ENCODE data around the gene CYP2J2.
"Not testable (repeated sequence)": the region's sequence is repeated elsewhere in the genome, so short reads cannot be mapped to it uniquely, and the experiment has no call there.

CYP2J2 gene

DNA sequence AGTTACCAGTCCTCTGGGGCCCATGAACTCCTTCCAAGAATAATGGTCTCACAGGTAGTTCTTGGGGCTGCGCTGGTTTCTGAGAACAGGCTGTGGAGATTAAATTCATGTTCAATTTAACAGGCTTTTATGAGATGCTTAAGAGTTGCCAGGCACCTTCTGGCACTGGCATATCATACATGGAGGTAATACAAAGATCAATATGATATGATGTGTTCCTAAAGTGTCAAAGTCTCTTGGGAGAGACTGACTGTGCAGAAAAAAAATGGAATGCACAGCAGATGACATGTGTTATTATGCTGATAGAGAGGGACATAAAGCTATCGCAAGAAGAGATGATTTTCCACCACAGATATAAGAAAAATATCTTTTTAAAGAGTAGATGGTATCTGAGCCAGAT, 6.8 kb downstream of the CYP2J2 start:
- no peak for DNase-seq (ENCODE audit: low read depth, low spot score)

DNA sequence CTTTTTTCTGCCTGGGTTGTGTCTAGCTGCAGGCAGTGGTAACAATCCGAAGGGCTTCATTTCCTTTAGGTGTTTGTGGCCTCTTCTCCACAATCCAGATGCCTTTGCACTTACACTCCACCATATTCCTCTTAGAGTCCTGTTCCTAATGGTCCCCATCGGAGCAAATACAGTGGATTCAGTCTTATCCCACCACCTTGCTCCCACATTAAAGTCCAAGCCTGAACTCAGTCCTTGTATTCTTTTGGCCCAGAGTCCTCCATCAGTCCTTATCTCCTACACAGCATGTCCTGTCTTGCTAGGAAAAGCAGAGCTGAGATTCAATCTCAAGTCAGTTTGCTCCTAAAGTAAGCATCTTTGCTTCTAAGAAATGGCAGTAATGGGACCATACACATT, 8.8 kb downstream of the CYP2J2 start:
- DNase-seq (ENCODE audit: low read depth, low spot score) = no peak

DNA sequence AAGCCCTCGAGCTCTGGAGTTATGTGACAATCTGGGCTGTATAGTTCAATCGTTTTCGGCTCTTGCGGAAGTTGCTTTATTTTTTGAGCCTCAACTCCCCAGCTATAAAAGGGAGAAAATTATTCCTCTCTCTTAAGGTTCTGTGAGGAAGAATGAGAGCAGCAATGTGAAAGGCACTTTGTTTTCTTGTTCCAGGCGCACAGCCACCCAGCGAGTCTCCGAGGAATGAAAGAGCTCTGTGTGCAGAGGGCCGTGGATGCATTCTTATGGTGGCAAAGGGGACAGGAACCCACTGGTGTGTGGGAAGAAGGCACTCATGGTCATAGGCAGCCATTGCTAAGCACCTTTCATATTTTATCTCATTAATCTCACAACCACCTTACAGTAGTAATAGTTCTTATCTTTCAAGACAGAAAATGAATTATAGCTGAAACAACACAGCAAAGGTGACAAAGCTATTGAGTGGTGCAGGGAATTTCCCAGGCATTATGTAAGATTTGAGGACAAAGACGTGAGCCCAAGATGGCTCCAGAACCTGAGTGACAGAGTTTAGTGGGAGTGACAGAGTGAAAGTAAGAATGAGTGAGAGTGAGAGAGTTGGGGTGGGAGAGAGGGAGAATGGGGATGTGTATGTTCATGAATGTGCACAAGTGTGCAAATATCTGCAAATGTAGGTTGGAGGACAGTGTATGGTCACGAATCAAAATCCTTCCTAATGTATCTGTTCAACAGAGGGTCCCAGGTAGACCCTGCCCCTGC, 9.4 kb downstream of the CYP2J2 start:
- DNase-seq (ENCODE audit: low read depth, low spot score) = no peak

DNA sequence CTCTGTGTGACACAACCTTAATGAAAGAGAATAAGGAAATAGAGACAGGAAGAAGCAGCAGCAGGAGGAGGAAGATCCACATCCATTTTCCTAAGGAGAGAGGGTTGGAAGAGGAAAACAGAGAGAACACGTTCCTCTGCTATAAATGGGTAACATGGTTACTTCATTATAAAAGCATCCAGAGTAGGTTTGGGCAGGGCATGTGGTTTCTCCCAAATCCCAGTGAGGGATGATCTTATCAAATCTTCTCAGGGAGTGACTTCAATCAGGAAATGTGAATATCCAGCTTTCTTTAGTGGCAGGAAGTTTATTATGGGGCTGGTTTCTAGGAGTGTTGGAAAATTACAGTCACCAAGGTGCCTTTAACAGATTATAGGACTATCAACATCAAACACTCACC, 11.1 kb downstream of the CYP2J2 start:
- DNase-seq (ENCODE audit: low read depth, low spot score) = no peak

DNA sequence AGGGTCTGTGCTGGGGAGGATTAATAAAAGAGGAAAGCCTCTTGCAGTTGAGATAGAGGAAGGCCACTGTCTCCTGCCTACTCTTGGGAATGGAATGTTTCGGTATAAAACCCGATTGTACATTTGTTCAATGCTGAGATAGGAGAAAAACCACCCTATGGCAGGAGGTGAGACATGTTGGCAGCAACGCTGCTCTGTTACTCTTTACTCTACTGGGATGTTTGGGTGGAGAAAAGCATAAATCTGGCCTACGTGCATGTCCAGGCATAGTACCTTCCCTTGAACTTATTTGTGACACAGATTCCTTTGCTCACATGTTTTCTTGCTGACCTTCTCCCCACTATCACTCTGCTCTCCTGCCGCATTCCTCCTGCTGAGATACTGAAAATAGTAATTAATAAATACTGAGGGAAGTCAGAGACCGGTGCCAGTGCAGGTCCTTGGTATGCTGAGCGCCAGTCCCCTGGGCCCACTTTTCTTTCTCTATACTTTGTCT, 11.7 kb downstream of the CYP2J2 start:
- DNase-seq (ENCODE audit: low read depth, low spot score) = not testable (repeated sequence)

- no peak for DNase-seq (ENCODE audit: low read depth, low spot score)
These were observed 17.9 kb downstream of the CYP2J2 start for GRCh38 chr1:59908682-59909081.

- DNase-seq (ENCODE audit: low read depth, low spot score) = no peak
These were observed 18.5 kb downstream of the CYP2J2 start for GRCh38 chr1:59908084-59908483.

DNA sequence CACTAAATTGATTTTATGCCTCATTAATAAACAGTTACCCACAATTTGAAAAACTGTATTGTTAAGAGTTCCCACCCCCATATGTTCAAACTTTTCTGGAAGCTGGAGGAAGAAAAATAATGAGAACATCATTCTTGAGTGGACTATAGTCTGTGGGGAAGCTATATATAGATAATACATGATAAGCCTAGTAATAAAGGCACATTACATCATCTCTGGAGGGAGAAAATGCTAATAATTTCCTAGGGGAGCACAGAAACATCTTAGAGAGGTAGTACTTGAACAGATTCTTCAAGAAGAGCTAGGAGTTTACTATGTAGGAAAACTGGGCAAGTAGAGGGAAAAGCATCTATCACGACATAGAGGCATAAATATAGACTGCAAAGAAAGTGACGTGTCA, 19.6 kb downstream of the CYP2J2 start:
- DNase-seq (ENCODE audit: low read depth, low spot score) = no peak

DNA sequence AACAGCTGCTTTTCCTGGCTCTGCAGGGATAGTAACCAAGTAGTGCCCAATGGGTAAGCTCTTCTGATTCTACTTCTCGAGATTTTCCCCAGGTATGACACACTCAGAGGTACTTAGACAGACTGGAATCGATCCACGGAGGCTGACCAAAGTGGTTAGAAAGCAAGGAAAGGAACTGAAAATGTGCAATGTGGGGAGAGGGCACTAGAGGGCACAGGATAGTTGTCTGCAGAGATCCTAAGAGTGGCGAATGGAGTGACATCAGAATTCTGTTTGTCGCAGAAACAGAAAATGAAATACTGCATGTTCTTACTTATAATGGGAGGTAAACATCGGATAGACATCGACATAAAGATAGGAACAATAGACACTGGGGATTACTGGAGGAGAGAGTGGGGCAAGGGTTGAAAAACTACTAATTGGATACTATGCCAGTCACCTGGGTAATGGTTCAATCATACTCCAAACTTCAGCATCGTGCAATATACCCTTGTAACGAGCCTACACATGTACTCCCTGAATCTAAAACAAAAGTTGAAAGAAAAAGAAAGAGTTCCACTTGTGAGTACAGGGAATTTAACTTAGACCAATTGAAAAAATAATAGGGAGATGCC, 23.3 kb downstream of the CYP2J2 start:
- no peak for DNase-seq (ENCODE audit: low read depth, low spot score)

DNA sequence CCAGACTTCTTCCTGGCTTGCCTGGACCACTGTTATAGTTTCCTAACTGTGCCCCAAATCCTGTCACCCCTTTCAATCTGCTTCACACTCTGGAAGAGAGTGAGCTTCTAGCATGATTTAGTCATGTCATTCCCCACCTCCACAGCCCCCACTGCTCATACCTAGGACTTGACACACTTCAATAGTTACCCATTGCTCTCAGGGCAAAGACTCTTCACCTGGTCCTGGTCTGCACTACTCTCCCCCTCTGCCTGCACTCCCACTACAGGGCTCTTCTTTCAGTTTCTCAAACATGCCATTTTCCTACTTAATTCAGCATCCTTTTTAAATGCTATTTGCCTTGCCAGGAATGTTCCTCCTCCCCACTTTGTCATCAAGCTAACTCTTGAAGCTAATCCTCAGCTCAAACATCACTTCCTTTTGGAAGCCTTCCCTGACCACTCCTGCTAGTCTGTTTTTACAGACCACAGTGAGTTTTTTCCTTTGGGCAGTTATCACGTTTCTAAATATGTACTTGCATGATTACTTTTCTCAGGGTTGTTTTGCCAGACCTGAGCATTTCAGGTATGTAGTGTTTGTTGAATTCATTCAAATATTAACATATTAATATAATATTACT, 24.7 kb downstream of the CYP2J2 start:
- DNase-seq (ENCODE audit: low read depth, low spot score) = no peak

DNA sequence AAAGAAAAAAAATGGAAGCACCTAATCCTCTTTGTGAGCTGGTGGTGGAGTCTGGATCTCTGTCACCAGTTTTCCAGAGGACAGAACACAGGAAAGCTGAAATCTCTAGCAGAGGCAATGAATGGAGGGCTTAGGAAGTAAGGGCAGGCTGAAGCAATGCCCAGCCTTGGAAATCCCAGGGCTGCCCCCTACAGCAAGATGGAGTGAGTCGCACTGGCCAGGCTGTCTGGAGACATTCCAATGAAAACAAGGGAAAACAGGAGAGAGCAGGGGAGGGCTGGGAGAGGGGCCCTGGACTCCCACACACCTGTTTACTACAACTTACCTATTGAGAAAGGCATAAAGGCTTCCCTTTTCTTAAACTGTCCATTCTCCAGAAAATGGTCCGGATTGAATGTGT, 25.9 kb downstream of the CYP2J2 start:
- DNase-seq (ENCODE audit: low read depth, low spot score) = no peak

- no peak for DNase-seq (ENCODE audit: low read depth, low spot score)
These were observed 27.6 kb downstream of the CYP2J2 start for GRCh38 chr1:59898927-59899326.

DNA sequence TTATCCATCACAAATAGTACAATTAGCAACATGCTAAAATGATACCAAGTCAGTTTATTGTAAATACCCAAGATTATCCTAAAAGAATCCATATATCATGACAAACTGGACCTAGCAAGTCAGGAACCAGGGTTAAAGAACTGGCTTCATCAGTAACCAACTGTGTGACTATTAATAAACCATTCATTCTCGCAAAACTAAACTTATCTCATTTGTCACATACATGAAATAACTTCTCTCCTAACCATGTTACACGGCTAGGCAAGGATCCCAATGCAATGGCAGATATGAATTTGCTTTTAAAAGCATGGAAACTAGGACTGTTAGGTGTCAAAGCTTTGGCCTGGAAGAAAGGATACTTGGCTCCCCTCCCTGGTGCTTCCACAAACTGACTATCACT, 29.4 kb downstream of the CYP2J2 start:
- DNase-seq (ENCODE audit: low read depth, low spot score) = no peak

- DNase-seq (ENCODE audit: low read depth, low spot score) = no peak
These were observed 33.4 kb downstream of the CYP2J2 start for GRCh38 chr1:59892841-59893811.

DNA sequence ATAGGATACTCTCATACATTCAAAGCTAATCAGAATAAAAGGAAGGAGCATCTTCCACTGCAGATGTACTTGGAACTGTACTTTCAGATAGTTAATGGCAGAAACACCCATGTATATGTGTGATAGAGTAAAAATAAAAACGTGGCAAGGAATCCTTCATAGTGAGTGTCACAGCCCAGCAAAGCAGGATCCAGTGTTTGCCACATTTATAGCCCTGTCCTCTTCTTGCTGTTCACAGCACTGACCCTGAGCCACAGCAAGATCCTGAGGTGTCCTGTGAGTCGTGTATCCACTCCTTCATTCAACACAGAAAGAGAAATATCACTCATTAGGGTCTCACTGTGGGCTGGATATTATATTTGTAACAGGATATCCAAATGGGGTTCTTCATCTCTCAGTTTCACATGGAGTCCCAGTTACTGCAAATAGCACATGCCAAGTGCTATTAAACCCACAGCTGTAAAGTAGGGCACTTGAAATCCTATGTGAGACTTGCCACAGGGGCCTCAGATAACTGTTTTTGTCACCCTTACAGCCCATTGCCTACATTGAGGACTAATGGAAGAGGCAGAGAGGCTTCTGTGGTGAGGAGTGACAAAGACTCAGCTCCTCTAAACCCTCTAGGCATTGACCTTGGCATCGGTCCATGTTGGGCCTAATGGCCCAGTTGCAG, 41.3 kb downstream of the CYP2J2 start:
- DNase-seq (ENCODE audit: low read depth, low spot score) = no peak

DNA sequence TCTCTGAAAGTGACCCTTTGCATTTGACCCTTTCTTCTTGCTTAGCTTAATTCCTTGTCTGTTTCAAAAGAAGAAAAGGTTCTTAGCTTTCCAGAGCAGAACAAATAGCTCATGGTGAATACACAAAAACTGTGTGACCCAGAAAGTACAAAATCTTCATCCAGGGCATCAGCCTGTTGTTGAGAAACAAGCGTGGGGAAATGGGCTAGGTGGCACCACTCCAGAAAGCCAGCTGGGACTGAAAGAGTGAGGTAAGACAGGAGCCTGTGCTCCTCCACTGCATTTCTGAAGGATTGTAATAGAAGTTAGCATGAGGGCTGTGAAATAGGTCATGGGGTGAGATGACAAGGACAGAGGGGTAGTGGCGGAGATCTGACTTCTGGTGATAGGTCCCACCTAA, 45.8 kb downstream of the CYP2J2 start:
- DNase-seq (ENCODE audit: low read depth, low spot score) = no peak

DNA sequence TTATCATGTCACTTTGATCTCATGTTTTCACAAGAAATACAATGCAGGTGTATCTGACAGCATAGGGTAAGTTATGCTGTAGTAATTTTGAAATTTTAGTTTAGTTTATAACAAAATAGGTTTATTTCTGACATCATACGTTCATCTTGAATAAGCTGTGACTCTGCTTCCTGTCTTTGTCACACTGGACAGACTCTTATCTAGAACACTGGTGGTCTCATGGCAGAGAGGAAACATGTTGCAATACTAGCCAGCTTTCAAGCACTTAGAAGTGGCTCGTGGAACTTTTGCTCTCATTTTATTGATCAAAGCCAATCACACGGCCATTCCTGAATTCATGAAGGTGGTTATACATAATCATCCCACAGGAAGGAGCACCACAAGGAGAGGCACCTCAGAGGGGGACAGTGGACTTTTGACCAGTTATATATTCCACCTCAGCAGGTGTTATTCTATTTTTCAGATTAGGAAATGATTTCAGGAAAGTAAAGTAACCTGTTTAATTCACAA, 46.5 kb downstream of the CYP2J2 start:
- no peak for DNase-seq (ENCODE audit: low read depth, low spot score)

DNA sequence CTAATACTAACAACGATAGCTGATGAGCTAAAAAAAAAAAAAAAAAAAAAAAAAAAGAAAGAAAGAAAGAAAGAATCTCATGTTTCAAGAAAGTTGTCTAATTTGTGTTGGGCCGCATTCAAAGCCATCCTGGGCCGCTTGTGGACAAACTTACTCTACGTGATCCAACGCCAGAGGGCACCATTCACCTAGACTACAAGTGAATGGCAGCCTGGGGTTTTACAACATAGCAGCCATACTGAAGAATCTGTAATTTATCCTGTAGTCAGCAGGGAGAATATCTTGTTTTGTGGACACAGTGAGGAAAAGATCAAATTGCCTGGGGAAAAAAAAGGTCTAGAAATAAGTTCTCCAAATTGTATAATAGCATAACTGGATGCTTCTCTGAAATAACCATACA, 47.0 kb downstream of the CYP2J2 start:
- peak; percentile 4 for DNase-seq (ENCODE audit: low read depth, low spot score)

DNA sequence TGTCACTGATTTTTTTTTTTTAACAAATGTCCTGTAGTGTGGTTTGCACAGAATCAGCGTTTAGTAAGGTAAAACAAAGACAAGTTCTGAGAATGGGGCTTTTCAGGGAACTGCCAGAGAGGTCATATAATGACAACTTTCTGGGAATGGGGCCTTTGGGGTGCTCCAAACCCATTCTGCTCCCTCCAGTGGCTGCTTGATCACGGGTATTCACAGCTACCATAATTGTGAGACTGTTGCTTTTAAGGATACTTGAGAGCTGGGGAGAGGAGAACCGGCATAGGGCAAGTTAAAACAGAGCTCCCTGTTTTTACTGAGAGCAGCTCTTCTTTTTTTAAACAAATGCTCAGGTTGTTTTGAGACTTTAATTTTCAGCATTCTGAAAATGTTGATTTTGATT, 48.2 kb downstream of the CYP2J2 start:
- no peak for DNase-seq (ENCODE audit: low read depth, low spot score)

GRCh38 chr1:59877108-59877682, 49.4 kb downstream of the CYP2J2 start:
- DNase-seq (ENCODE audit: low read depth, low spot score) = no peak

DNA sequence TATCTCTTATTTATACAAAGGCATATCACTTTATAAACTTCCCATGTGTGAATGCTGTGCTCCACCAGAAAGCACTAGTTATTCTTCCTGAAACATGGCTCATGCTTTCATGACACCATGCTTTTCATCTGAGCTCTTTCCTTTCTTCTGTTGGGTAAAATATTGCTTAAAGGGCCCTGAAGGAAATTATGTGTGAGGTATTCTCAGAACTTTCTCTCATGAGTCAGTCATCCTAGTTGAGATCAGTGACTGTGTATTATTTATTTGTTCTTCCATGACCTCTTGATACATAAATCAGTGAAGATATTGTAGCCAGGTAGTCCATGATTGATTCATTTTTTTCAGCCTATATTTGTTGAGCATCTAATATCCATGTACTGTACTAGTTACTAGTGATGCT, 54.8 kb downstream of the CYP2J2 start:
- DNase-seq (ENCODE audit: low read depth, low spot score) = no peak

All from brain pericyte (primary cell).